Suppressor macrophage (primary cell): ENCODE measurements around the gene KCNC3.
A peak's percentile ranks its signal among the peaks of the same experiment; 100 is the strongest.

ENCODE experiments used
- DNase-seq, 4 experiments: peaks; one replicate each; pipeline ENCODE4 v3.0.0-alpha.2; 2020 to 2022

Gene KCNC3

DNA sequence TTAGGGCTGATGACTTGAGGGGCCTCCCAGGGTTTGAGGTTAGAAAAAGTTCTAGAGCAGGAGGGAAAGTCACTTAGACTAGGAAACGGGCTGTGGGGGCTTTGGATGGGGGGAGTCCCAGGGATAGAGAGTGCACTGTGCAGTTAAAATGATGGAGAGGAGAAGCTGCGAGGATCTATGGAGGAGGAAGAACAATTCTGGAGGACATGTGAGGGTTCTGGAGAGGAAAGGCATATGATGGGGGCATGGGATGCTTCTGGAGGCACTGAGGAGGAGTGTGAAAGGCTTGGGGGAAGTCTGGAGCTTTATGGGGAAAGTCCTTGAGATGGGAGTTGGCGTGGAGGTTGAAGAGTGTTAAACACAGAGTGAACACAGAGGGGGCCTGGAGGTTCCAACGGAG lies 2.2 kb downstream of the KCNC3 start:
- DNase-seq: no peak

DNA sequence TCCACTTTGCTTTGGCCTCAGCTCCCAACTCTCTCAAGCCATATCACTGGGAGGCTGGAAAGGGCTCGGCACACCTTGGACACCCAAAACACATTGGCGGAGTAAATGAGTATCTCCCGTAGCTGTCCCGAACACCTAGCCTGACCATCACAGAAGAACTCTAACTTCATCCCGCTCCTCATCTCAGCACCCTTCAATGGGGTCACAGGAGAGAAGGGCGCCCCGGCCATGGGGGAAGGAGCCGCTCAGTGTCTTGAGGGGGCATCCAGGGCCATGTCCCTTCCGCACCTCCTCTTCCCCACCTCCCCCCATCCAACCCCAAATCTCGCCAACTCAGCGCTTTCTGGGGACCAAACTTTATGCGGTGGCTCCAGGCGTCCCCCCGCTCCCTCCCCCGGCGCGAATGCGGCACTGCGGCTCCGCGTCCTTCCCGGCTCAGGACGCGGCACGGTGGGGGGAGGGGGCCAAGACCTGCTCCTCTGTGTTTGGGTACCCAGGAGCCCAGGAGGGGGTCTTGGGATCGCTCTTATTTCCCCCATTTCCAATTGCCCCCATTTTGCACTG lies 3.0 kb downstream of the KCNC3 start:
- DNase-seq: no peak

GRCh38 chr19:50325310-50326100 lies 3.7 kb downstream of the KCNC3 start:
- peak; percentile 82 to 93 (median 90) for DNase-seq

DNA sequence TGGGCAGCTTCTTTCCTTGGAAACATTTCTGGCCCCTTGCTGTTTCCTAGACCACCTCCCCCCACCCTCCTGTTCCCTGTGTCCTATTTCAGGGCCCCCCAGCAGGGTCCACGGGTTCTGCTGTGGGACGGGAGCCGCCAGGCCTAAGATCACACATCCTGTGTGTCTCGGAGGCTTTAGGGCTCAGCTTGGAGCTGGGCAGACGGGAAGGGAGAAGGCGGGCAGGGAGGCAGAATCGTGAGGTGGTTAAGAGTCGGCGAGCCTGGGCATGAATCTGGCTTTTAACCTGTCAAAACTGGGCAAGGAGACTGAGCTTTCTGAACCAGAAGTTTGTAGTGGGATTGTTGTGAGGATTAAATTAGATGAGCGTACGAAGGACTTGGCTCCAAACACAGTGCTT lies 4.8 kb downstream of the KCNC3 start:
- DNase-seq: no peak

- DNase-seq: no peak
Measured at GRCh38 chr19:50323782-50324133, 5.4 kb downstream of the KCNC3 start.

GRCh38 chr19:50322931-50323781 lies 6.0 kb downstream of the KCNC3 start:
- DNase-seq: no peak

DNA sequence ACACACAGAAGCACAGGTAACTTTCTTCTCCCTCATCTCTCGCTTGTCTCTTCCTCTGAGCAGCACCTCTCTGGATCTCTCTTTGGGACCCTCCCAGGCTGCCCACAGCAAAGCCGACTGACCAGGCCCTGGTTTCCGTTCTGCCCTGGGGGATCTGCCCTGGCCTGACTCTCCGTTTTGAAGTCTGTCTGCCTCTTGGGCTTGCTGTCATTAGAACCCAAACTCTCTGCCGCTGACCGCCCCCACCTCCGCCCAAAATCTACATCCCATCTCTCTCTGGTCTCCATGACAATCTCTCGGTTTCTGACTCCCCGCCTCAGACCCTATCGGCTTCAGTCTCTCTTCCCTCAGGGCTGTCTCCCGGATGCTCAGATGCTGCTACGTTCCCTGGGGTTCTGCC lies 6.9 kb downstream of the KCNC3 start:
- no peak for DNase-seq

GRCh38 chr19:50321831-50322230 lies 7.3 kb downstream of the KCNC3 start:
- DNase-seq: no peak

DNA sequence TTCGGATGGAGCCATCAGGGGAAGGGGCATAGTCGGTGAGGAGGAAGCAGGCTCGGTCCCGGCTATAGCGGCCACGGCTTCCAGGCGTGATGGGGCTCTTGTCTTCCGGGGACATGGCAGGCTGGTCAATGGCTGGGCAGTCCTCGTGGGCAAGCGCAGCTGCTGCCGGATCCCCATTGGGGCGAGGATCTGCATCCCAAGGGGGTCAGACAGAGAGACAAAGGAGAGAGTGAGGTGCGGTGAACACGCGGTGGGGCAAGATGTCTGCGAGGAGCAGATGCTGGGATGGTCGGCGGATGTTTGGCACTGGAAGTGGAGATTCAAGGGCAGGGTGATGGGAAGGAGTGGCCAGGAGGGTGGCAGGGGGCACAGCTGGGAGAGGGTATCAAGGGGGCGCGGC lies 8.6 kb downstream of the KCNC3 start:
- DNase-seq: no peak

DNA sequence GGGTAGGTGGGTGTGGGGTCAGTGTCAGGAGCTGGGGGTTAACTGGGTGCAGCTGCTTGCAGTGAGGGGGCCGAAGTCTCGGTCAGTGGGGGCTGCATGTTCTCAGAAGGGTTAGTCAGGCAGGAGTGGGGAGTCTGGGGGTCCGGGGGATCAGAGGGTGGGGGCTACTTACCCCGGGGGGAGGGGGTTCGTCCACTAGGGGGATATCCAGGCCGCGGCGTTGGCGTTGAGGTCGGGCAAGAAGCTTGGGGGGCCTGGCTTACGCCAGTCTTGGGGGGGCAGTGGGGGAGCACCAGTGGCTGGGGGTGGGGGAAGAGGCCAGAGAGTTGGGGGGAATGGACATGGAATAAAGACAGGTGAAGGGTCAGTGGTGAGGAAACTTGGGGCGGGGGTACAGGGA lies 9.1 kb downstream of the KCNC3 start:
- no peak for DNase-seq

DNA sequence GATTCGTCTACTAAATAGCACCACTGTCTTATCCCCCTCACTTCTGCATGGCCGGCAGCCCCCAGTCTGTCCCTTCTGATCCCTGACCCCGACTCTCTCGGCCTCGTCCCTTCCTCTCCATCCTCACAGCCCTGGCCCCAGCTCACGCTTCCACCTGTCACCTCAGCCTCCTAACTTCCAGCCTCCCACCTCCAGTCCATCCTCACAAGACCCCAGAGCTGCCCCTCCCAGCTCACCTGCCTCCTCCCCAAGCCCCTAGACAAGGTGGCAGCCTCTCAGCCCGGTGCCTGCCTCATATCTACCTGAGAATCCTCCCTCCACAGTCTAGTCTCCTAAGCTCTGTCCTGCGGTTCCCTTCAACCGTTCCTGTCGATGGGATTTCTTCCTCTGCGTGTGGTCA lies 10.0 kb downstream of the KCNC3 start:
- no peak for DNase-seq

GRCh38 chr19:50318438-50318837 lies 10.7 kb downstream of the KCNC3 start:
- no peak for DNase-seq

DNA sequence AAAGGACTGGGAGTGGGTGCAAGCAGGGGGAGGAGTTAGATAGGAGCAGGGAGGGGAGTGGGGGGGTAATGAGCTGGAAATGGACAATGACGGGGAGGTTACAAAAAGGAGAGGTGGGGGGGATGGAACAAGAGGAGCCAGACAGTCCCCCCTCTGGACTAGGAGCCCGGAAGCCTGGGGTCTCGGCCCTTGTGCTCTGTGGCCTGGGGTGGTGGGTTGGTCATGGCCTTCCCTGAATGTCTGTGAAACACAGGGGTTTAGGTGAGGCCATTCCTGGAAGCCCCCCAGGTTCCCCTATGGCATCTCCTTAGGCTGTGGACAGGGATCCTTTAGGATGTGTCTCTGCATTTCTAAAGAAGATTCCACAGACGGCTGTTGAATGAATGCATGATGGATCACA lies 12.1 kb downstream of the KCNC3 start:
- no peak for DNase-seq

GRCh38 chr19:50315773-50316448 lies 13.3 kb downstream of the KCNC3 start:
- DNase-seq: peak in 3 of 4 experiments; percentile 31 to 40 (median 32)

GRCh38 chr19:50314724-50315708 lies 14.2 kb downstream of the KCNC3 start:
- no peak for DNase-seq

DNA sequence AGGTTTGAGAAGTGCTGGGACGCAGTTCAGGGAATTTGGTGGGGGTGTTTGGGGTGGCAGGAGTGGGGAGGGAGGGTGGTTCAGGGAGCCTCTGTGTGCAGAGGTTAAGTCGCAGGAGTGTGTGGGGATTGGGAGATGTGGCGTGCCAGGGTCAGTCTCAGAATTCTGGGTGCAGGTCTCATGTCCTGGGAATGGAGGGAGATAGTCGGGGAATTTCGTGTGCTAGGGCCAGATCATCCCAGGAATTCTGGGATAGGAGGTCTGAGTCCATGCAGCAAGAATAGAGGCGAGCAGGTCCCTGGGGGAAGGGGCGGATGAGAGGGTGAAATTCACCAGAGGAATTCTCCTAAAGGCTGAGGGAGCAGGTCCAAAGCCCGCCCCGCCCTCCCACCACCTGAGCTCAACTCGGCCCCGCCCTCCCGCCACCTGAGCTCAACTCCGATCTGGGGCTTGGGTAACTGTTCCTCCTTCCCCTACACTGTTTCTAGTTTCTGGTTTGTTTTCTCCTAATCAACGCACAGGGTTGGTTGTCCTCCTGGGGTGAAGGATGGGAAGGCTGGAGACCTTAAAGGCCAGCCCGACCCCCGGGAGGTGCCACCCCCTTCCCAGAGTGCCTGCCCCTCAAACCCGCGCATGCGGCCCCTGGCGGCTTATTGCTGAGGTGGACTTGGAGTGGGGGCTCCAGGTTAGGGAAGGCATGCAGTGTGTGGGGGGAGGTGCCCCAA lies 15.2 kb downstream of the KCNC3 start:
- no peak for DNase-seq

GRCh38 chr19:50312967-50313811 lies 16.0 kb downstream of the KCNC3 start:
- DNase-seq: no peak

DNA sequence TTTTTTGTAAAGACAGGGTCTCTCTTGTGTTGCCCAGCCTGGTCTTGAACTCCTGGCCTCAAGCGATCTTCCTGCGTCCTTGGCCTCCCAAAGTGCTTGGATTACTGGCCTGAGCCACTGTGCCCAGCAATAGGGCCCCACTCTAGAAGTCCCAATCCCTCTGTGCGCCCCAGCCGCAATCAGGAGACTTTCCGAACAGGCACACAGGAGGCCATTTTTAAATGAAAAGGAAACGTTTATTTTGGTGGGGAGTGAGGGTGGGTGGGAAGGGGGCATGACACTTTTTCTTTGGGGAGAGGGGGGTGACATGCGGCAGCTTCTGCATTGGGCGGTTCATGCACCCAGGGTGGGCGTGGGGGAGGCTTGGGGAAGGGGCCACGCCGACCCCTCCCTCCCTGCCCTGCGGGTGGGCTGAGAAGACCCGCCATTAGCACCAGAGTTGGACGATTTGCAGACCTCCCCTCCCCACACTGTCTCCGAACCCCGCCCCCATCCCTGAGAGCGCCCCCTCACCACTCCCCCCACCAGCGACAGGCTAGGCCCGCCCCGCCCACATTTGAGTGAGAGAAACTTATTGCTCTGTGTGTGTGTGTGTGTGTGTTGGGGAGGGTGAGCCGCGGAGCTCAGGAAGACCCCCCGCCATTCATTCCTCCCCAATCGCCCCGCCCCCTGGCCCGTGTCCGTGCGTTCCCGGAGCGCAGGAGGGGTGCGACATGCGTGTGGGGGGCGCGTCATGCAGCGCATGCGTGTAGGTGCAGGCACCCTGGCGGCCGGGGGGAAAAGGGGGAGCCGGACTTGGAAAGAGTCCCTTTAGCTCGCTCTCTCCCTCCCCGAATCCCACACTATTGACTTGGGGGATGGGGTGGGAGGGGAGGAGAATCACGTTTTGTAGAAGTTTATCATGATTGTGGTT lies 17.2 kb downstream of the KCNC3 start:
- DNase-seq: peak in 1 of 4 experiments; percentile 33
